GM23248 (cell line): Measurements from ENCODE around the gene SND1.

Experiments
- EZH2 ChIP-seq: fragments of 200-600 bp; sonication (generic); IDR thresholded peaks from 2 replicates; pipeline ENCODE4 v1.6.1; 2018; ENCODE audit warnings: antibody characterized with exemption, mild to moderate bottlenecking; ENCODE audit not compliant: insufficient read depth, poor library complexity, severe bottlenecking
- EZH2phosphoT487 ChIP-seq: fragments of 200-600 bp; sonication (generic); IDR thresholded peaks from 2 replicates; pipeline ENCODE4 v1.6.1; 2018; ENCODE audit warnings: antibody characterized with exemption, moderate library complexity, mild to moderate bottlenecking, low read depth; ENCODE audit not compliant: insufficient read depth

DNA sequence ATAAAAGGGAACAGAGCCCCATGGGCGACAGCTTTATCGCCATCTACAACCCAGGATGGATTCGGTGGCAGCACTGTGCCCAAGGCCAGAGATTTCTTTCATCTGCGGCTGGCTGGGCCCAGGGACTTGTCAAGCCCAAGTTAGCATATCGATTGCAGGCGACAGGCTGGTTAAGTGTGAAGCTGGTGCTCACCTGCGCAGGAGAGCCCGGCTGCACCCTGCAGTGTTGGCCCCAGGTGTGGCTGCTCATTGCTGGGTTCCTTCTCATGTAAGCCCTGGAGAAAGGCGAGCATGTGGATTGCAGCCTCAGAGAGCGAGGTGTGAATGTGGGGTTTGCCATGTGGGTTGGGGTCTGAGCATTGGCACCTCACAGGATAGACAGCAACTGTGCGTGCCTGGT lies 419.8 kb downstream of the SND1 start:
- no peak for TF ChIP-seq EZH2
- no peak for TF ChIP-seq EZH2phosphoT487
